Activated naive CD4-positive, alpha-beta T cell treated with Interleukin-2 at 50 U/mL for 16 hours (primary cell): ENCODE data around the gene INSL3.
"Not testable (repeated sequence)": the region's sequence is repeated elsewhere in the genome, so short reads cannot be mapped to it uniquely, and the experiment has no call there.

ENCODE experiments used
- DNase-seq: peaks from one replicate; pipeline ENCODE4 v3.0.0-alpha.2; 2020

INSL3 gene

DNA sequence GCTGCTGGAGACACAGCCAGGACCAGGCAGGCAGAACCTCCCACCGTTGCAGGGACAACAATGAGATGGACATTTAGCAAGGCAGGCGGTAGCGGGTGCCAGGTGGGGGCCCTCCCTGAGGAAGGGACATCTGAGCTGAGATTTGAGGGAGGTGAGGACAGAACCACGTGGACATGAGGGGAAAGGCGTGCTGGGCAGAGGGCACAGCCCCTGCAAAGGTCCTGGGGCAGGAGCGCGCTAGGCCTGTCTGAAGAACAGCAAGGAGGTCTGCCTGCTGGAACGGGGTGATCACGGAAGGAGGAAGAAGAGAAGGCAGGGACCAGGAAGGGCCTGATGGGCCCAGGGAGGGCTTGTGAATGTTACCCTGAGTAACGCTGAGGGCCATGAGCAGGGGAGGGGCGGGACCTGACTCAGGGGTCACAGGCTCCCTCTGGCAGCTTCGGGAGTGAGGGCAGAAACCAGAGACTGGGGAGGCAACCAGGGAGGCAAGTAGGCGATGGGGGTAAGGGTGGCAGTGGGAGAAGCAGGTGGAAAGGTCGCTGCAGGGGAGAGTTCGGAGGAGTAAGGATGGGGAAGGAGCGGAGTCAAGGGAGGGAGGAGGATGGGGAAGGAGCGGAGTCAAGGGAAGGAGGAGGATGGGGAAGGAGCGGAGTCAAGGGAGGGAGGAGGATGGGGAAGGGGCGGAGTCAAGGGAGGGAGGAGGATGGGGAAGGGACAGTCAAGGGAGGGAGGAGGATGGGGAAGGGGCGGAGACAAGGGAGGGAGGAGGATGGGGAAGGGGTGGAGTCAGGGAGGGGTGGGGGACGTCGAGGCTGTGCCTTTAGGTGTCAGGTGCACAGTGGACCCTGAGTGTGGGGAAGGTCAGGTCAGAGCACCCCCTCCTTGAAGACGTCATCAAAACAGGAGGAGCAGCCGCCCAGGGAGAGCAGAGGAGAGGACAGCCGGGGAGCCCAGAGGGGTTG lies 42.1 kb downstream of the INSL3 start:
- no peak for DNase-seq

- DNase-seq = peak; percentile 12
Observed at GRCh38 chr19:17778251-17778967, 42.9 kb downstream of the INSL3 start.

GRCh38 chr19:17777840-17778239 lies 43.5 kb downstream of the INSL3 start:
- not testable (repeated sequence) for DNase-seq

DNA sequence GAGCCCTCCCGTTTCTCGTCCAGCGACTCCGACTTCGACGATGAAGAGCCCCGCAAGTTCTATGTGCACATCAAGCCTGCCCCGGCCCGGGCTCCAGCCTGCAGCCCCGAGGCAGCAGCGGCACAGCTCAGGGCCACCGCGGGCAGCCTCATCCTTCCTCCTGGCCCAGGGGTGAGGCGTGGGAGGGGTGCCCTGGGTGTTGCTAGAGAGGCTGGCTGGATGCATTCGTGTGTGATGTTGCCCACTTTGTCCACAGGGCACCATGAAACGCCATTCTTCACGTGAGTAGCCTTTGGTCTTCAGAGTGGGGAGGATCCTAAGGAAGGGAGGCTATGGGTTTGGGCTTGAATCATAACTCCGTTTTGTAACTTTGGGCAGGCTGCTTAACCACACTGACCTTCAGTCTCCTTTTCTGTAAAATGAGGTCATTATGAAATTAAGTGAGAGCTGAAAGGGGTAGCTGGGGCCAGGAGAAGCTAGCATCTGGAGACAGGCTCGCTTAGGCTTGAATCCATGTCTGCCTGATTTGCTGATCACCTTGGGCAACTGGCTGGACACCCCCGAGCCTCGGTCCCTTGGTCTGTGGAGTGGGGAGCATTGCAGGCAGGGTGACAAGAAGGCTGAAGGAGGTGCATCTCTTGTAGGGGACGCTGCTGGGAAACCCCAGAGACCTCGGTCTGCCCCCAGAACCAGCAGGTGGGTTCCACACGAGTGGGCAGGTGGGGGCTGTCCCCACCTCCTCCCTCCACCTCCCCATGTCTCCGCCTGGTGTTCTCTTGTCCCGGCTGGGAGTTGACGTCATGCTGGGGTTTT lies 45.1 kb downstream of the INSL3 start:
- no peak for DNase-seq

- DNase-seq = peak; percentile 41
Observed at GRCh38 chr19:17775245-17775927, 45.9 kb downstream of the INSL3 start.

GRCh38 chr19:17772172-17772571 lies 49.1 kb downstream of the INSL3 start:
- no peak for DNase-seq

GRCh38 chr19:17770613-17771012 lies 50.7 kb downstream of the INSL3 start:
- DNase-seq = no peak

- no peak for DNase-seq
Observed at GRCh38 chr19:17767559-17767958, 53.8 kb downstream of the INSL3 start.

- no peak for DNase-seq
Observed at GRCh38 chr19:17766543-17767131, 54.7 kb downstream of the INSL3 start.
